Forelimb muscle (tissue), 1 donor: ENCODE measurements around the gene GIGYF2. TPM values are rescaled to one million over a fixed set of nuclear protein-coding genes. Genes with fewer than 3 reads are reported as not detected.
"Not testable (repeated sequence)": the region's sequence is repeated elsewhere in the genome, so short reads cannot be mapped to it uniquely, and the experiment has no call there.

Source experiments
- DNase-seq: peaks from one replicate; pipeline ENCODE4 v3.0.0-alpha.2; 2013; ENCODE audit warnings: low read depth
- polyA plus RNA-seq: library from polyadenylated mRNA; unstranded; fragments of 120-200 nt; gene quantifications from one replicate; pipeline ENCODE4 v1.2.1, GENCODE V29; 2013; ENCODE audit not compliant: insufficient read length

The GIGYF2 gene
- polyA plus RNA-seq, 1 donor, result 39.0 TPM

DNA sequence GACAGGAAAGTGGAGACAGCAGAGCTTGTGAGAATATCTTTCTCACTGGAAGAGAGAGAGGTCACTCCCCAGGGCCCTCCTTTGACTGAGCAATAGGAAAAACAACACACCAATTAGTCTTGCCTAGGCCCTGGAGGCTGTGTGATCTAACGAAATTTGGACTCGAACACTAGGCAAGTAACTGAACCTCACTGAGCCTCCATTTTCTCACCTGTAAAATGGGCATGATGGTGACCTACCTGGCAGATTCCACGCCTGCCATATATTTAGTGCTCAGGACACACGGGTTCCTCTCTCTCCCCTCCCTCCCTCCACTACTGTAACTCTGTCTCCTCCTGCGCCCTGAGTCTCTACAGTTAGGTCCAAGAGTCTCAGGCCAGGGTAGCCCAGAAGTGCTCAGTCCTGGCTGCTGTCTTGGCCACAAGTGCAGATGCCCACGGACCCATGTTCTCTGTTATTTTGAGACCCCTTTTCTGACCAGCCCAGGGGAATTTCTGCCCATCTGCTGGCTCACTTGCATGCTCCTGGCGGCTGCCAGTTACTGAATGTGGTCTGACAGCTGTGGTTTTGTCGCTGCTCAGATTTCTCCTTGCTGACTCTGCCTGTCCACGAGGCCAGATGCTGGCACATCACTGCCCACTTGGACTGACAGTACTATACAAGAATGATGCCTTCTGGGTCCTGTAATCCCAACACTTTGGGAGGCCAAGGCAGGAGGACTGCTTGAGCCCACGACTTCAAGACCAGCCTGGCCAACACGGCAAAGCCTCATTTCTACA lies 9.6 kb upstream of the GIGYF2 start:
- DNase-seq, result no peak

DNA sequence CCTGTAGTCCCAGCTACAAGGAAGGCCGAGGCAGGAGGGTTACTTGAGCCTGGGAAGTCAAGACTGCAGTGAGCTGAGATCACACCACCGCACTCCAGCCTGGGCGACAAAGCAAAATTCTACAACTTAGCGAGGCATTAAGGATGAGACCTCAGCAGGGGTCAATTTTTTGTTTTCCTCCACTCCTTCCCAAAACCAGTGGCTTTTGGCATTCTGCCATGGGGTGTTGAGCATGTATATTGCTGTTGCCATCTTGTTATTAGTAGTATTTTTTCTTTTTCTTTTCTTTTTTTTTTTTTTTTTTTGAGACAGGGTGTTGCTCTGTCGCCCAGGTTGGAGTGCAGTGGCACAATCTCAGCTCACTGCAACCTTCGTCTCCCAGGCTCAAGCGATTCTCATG lies 8.9 kb upstream of the GIGYF2 start:
- DNase-seq, result no peak

DNA sequence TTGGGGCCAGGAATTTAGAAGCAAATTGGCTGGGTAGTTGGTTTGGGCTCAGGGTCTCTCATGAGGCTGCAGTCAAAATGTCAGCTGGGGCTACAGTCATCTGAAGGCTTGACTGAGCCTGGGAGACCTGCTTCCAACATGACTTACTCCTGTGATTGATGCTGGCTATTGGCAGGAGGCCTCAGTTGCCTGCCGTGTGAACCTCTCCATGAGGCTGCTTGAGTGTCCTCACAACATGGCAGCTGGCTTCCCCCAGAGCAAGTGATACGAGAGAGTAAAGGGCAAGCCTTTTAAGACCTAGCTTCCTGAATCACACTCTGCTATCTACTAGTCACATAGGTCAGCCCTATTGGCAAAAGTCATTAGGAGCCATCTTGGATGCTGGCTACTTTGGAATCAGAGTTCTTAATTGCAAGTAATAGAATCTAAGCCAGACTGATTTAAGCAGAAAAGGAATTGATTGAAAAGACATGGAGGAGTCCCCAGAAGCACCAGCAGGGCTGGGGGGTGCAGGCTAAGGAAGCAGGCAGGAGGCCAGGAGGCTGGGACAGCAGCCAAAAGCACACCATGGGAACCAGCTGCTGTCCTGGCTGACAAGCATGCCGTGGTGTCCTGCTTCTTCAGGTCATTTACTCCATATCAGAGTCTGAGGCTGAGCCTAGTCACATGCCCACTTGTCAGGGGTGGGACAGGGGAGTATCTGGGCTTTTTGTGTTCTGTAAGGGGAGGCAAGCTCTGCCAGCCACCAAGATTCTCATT lies 7.8 kb upstream of the GIGYF2 start:
- DNase-seq, result no peak

DNA sequence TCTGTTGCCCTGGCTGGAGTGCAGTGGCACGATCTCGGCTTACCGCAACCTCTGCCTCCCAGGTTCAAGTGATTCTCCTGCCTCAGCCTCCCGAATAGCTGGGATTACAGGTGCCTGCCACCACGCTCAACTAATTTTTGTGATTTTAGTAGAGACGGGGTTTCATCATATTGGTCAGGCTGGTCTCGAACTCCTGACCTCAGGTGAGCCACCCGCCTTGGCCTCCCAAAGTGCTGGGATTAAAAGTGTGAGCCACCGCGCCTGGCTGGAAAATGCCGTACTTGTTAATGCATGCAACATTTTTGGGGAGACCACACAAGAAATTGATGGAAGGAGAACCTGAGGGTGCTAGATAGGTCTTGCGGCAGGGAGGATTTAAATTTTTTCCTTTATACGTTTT lies 6.0 kb upstream of the GIGYF2 start:
- not testable (repeated sequence) for DNase-seq

DNA sequence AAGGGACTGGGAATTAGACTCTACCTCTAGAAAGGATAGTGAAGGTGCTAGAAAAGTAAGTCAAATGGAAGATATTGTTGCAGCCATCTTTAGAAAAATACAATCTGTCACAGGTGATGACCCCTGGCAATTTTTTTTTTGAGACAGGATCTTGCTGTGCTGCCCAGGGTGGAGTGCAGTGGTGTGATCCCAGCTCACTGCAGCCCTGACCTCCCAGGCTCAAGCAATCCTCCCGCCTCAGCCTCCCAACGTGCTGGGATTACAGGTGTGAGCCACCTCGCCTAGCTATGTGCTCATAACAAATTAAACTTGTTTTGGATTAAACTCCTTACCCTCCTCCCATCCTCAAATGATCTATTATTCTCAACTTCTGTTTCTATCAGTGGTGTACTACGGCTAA lies 3.8 kb upstream of the GIGYF2 start:
- no peak for DNase-seq

DNA sequence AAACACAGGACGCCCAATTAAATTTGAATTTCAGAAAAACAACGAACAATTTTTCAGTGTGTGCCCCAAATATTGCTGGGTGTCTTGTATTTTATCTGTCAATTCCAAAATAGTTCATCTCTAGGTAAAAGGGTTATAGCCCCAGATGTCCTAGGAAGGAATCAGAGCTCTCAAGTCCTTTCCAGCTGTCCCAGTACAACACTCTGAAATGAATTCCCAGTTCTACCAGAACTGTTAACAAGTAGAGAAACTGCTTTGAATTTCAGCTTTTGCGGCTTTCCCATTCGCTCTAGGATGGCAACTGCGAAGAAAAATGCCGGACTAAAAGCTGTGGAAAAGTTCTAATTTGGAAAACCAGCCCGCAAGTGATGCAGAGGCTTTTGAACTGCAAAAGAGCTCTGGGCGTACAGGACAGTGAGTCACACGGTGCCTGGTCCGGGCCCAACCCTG lies 497 bp upstream of the GIGYF2 start:
- DNase-seq, result no peak

DNA sequence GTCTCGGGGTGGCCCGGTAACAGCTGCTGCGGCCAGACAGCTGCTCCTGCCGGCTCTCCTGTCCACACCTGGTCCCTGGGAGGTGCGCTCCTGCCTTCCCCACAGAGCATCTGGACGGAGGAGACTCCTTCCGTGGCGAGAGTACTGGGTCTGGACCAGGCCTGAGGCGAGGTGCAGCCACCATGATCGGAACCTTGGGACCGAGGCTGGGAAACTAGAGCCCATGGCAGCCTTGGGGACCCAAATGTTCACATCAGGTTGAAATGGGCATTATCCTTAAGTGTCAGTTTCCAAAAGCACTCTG lies 628 bp downstream of the GIGYF2 start:
- no peak for DNase-seq

DNA sequence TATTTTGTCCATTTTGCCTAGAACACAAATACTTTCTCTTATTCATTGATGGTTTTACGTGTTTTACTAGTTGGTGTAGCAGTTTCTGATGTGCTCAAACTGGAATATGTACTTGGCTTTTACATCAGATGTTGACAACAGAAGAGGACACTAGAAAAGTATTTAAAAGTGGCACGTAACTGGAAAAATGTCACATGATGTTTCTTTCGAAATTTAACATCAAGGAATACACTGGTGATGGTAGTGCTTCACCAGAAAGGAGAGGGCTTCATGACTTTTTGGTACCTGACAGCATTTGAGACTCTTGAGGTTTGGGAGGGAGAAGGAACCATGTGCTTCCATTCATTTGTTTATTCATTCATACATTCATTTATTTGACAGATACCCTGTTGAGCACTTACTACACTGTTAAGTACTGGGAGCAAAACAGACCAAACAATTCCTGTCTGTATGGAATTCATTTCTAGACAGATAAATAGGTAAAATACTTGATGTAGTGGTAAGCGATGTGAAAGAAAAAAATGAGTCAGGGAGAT lies 1.5 kb downstream of the GIGYF2 start:
- DNase-seq, result no peak

DNA sequence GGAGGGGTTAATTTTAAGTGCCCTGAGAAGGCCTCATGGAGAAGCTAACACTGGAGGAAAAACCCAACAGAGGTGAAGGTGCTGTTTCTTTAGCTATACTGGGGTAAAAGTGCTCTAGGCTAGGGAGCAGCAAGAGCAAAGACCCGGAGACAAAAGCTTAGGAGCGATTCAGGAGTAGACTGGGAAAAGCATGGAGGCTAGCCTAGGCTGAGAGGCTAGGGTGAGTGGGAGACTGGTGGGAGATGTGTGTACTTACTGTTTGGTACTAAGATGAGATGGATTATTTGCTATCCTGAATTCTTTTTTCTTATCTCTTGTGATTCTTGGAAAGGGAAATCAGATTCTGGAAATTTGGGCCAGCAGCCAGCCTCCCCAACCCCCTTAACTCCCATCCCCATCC lies 2.0 kb downstream of the GIGYF2 start:
- no peak for DNase-seq

DNA sequence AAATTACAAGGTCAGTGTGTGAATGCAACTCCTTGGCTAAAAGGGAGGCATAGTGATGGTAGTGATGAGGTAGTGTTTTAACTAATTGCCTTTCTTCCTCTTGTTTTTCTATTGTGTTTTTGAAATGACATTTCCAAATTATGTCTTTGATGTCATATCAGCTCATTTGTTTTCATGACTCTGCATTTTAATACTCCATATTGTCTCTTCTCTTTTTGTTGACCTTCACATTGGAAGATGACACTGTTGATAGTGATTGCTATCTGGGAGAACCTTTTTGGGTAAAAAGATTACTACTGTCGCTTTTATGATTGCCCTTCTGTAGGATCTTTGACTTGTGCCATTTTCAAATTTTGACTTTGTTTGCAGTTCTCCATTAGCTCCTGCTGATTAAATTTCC lies 3.0 kb downstream of the GIGYF2 start:
- DNase-seq, result no peak

DNA sequence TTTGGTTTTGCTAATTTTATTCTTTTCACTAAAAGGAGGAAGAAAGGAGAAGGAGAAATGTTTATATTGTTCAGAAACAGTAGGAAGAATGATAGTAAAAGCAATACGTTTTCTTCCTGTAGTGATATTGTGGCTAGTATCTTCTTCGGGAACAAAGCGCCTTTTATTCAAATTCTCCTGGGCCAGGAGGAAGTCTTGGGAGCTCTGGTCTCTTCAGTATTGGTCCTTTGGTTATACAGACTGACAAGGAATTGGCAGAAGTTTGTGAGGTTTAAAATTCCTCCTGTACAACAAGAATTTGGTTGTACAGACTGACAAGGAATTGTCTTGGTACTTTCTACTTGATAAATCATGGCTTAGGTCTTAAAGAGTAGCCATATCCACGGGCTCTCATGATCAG lies 9.9 kb downstream of the GIGYF2 start:
- no peak for DNase-seq

DNA sequence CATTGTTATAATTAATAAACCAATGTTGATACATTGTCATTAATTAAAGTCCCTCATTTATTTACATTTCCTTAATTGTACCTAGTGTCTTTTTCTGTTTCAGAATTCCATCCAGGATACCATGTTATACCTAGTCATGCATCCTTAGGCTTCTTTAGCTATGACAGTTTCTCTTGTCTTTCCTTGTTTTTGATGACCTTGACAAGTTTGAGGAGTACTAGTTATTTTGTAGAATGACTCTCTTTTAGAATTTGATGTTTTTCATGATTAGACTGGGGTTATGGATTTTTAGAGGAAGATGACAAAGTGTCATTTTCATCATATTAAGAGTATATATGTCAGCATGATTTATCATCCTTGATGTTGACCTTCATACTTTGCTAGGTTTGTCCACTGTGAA lies 16.4 kb downstream of the GIGYF2 start:
- no peak for DNase-seq

DNA sequence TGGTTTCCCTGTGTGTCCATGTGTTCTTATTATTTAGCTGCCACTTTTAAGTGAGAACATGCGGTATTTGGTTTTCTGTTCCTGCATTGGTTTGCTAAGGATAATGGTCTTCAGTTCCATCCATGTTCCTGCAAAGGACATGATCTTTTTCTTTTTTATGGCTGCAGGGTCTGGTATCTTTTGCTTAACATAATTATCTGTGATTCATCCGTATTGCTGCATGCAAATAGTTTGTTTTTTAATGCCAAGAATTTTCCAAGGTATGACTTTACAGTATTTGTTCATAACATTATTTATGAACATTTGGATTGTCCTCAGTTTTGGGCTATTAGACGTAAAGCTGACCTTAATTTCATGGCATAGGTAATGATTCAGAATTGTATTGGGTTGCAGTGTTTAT lies 17.8 kb downstream of the GIGYF2 start:
- DNase-seq, result no peak

DNA sequence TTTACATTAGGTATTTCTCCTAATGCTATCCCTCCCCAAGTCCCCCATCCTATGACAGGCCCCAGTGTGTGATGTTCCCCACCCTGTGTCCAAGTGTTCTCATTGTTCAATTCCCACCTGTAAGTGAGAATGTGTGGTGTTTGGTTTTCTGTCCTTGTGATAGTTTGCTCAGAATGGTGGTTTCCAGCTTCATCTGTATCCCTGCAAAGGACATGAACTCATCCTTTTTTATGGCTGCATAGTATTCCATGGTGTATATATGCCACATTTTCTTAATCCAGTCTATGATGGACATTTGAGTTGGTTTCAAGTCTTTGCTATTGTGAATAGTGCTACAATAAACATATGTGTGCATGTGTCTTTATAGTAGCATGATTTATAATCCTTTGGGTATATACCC lies 22.9 kb downstream of the GIGYF2 start:
- DNase-seq, result not testable (repeated sequence)

DNA sequence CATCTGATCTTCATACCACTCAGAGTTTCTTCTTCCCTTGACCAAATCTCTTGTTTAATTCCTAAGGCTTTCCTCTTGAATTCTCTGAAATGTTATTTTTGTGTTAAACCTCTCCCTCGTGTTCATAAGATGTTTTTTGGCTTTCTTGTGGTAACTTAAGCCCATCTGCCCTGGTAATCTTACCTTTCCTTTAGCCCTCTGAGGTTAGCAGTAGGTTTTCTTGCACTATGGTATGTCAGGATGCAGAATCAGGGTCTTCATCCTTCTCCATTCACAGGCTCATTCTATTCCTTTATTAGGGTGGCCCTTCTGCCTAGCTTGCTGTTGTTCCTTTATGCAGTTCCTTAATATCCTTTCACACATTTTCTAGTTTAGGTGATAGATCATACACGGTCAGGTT lies 24.1 kb downstream of the GIGYF2 start:
- no peak for DNase-seq

DNA sequence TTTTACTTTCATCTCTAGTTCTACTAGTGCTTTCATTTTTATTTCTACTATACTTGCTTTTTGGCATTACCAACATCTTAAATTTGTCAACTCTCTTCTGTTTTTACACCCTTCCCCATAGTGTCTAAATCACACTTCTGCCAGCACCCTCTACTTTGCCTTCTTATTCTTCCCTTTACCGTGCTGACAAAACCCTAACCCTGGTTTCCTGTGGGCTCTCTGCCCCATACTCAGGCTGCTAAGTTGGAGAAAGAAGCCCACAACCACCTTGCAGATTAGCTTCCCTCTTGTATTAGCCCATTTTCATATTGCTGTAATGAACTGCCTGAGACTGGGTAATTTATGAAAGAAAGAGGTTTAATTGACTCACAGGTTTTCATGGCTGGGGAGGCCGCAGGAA lies 24.8 kb downstream of the GIGYF2 start:
- DNase-seq, result no peak

DNA sequence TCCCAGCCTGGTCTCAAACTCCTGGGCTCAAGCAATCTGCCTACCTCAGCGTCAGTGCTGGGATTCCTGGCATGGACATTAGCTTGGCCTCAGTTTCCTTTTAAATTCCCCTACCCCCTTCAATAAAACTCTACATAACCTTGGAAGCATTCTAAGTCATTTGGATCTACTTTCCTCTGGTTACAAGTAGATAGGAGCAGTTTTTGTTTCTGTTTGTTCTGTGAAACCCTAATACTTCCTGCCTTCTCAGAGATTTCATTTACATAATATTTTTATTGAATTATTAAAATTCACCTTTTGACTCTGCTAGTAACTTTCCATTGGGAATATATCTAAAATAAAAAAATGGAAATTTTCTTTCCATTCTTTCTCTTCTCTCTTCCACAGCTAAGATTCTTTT lies 25.9 kb downstream of the GIGYF2 start:
- no peak for DNase-seq

DNA sequence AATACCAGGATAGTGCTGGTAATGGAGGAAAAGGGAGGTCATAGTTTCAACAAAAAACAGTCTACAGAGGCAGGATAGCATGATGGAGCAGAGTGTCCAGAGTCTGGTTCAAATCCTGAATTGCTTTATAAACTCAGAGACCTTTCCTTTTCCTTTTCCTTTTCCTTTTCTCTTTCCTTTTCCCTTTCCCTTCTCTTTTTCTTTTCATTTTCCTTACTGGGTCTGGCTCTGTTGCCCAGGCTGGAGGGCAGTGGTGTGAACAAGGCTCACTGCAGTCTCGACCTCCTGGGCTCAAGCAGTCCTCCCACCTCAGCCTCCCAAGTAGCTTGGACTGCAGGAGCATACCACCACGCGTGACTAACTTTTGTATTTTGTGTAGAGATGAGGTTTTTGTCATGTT lies 31.7 kb downstream of the GIGYF2 start:
- DNase-seq, result no peak

DNA sequence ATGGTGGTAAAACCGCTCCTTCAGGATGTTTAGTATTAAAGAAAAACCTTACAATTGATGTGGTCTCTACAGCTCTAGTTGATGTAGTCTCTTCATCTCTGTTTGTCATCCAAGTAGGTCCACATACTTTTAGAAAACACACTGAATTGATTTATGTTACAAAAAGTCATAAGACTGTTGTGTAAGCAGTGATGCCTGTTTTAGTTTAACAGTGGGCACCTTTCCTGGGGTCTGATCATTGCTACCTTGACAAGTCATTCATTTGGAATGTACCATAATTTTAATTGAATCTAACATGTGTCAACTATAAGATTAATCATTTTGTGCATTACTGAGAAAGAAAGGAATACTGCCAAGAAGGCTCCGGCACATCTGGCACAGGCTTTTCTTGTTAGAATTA lies 34.3 kb downstream of the GIGYF2 start:
- DNase-seq, result no peak

DNA sequence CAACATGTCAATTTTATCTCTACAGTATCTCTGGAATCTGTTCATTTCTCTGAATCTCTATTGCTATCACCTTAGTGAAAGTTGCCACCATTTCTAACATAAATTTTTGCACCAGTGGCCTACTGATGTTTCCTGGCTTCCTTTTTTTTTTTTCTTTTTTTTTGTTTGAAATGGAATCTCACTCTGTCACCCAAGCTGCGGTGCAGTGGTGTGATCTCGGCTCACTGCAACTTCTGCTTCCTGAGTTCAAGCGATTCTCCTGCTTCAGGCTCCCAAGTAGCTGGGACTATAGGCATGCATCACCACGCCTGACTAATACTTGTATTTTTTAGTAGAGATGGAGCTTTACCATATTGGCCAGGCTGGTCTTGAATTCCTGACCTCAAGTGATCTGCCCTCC lies 44.2 kb downstream of the GIGYF2 start:
- DNase-seq, result no peak

DNA sequence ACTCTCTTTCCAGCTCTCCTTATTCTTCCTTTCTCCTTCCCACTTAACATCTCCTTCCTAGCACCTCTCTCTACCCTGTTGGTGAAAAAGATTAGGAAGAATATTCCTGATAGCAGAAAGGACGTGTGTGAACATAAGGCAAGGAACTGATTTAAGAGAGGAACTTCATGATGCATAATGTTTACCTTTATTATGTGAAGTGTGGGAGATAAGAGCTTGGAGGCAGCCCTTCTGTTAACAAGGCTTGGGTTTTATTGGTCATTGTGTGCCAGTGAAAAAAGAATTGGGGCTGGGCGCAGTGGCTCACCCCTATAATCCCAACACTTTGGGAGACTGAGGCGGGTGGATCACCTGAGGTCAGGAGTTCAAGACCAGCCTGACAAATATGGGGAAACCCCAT lies 44.8 kb downstream of the GIGYF2 start:
- no peak for DNase-seq

DNA sequence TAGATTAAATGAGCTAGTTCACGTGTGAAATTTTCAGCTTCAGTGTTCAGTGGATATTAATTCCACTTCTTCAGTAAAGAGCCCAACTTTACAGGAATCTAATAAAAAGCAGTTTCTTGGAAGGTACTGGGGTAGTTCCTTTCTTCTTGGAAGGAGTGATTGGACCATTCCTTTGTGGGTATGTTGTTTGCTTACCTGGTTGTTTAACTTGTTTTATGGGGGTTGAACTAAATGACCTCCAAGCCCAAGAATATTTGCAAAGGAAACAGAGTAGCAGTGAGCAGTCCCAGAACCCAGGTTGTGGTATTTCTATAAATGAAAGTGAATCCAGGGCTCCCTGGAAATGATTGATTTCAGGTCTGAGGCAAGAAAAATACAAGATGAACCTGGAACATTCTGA lies 47.8 kb downstream of the GIGYF2 start:
- DNase-seq, result no peak

DNA sequence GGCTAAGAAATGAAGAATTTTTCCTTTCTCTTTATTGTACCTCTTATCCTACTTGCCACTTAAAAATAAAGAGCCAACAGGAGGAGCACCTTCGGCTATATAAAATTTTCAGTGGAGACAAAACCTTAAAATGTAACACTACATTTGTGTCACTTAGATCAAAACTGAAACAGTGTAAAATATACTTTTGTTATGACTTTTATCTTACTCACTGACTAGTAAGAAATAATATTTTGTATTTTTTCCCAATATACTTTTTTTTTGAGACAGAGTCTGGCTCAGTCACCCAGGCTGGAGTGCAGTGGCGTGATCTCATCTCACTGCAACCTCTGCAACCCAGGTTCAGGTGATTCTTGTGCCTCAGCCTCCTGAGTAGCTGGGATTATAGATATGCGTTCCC lies 50.9 kb downstream of the GIGYF2 start:
- no peak for DNase-seq
